ENCODE results near the gene TBC1D1.

- TF ChIP-seq POLR2A (IDR thresholded peaks at IDR 0.05) (no peak), CTCF (IDR thresholded peaks at IDR 0.05 in 8 of 11, conservative IDR thresholded peaks at IDR 0.05 in 3 of 11) (no peak), POLR2AphosphoS5 (IDR thresholded peaks at IDR 0.05) (no peak)
Observed at GRCh38 chr4:37958932-37959331, 68.0 kb downstream of the TBC1D1 start.

Data from spleen (tissue), 7 donors.